GM19397 (cell line): Measurements from ENCODE around the gene NMNAT3.
"Not testable (repeated sequence)": the region's sequence is repeated elsewhere in the genome, so short reads cannot be mapped to it uniquely, and the experiment has no call there.

ENCODE experiments used
- ATAC-seq: cut with Tn5 transposase; IDR thresholded peaks from one replicate; pipeline ENCODE4 v1.9.1; 2021; ENCODE audit warnings: mild to moderate bottlenecking, moderate library complexity; ENCODE audit not compliant: unreplicated experiment

Gene NMNAT3

GRCh38 chr3:139639662-139640061 is 38.1 kb downstream of the NMNAT3 start:
- ATAC-seq: no peak

- no peak for ATAC-seq
Measured at GRCh38 chr3:139638518-139638917, 39.3 kb downstream of the NMNAT3 start.

- ATAC-seq: no peak
Measured at GRCh38 chr3:139636511-139636910, 41.3 kb downstream of the NMNAT3 start.

GRCh38 chr3:139634111-139634635 is 43.6 kb downstream of the NMNAT3 start:
- ATAC-seq: no peak

- ATAC-seq: no peak
Measured at GRCh38 chr3:139633511-139633910, 44.3 kb downstream of the NMNAT3 start.

GRCh38 chr3:139630542-139630941 is 47.2 kb downstream of the NMNAT3 start:
- no peak for ATAC-seq

- ATAC-seq: no peak
Measured at GRCh38 chr3:139629033-139629432, 48.7 kb downstream of the NMNAT3 start.

GRCh38 chr3:139627759-139628158 is 50.0 kb downstream of the NMNAT3 start:
- ATAC-seq: no peak

- no peak for ATAC-seq
Measured at GRCh38 chr3:139620438-139620837, 57.3 kb downstream of the NMNAT3 start.

- no peak for ATAC-seq
Measured at GRCh38 chr3:139619484-139619883, 58.3 kb downstream of the NMNAT3 start.

GRCh38 chr3:139617672-139618268 is 60.0 kb downstream of the NMNAT3 start:
- ATAC-seq: no peak

GRCh38 chr3:139611528-139611927 is 66.2 kb downstream of the NMNAT3 start:
- ATAC-seq: no peak

GRCh38 chr3:139610886-139611285 is 66.9 kb downstream of the NMNAT3 start:
- no peak for ATAC-seq

GRCh38 chr3:139608924-139609323 is 68.8 kb downstream of the NMNAT3 start:
- no peak for ATAC-seq

GRCh38 chr3:139608108-139608380 is 69.7 kb downstream of the NMNAT3 start:
- no peak for ATAC-seq

- no peak for ATAC-seq
Measured at GRCh38 chr3:139607257-139608107, 70.3 kb downstream of the NMNAT3 start.

GRCh38 chr3:139602003-139602402 is 75.8 kb downstream of the NMNAT3 start:
- ATAC-seq: no peak

- ATAC-seq: no peak
Measured at GRCh38 chr3:139601191-139601961, 76.4 kb downstream of the NMNAT3 start.

- no peak for ATAC-seq
Measured at GRCh38 chr3:139597947-139598346, 79.8 kb downstream of the NMNAT3 start.

GRCh38 chr3:139591186-139591585 is 86.6 kb downstream of the NMNAT3 start:
- not testable (repeated sequence) for ATAC-seq

- ATAC-seq: no peak
Measured at GRCh38 chr3:139588450-139588849, 89.3 kb downstream of the NMNAT3 start.

GRCh38 chr3:139587797-139588196 is 90.0 kb downstream of the NMNAT3 start:
- ATAC-seq: no peak
